Hippocampal formation (tissue), 2 donors: ENCODE measurements around the gene PRRT4.

ENCODE experiments used
- DNase-seq, 2 donors: peaks; one replicate each; lab custom pipeline; 2025; lab: John Stamatoyannopoulos, UW

PRRT4 gene

DNA sequence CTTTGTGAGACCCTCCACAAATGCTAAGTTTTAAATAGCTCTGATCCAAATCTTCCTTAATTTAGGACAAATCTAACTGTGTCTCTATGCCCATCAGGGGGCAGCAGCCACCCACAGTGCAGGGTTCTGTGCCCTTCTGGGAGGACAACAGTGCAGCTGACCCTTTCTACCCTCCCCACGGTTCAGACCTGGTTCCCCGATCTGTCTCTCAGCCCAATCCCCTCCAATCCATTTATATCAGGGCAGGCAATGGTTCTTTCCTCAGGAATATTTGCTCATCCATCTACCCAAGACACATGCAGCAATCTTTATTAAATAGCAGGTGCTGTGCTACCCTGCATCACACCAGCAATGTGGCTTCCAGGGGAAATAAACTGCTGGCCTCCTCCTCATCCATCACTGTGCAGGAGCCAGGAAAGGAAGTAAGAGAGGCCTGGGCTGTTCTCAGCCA is 13.8 kb downstream of the PRRT4 start:
- peak; percentile 46 to 48 for DNase-seq

DNA sequence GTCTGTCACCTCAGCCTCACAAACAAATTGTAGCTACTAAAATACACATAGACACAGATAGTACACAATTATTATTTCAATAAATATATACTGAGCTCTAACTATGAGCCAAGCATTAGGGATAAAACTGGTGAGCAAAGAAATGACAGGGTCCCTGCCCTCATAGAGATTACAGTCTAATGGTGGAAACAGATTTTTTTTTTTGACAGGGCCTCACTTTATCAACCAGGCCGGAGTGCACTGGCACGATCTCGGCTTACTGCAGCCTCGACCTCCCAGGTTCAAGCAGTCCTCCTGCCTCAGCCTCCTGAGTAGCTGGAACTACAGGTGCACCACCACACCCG is 17.1 kb downstream of the PRRT4 start:
- no peak for DNase-seq

DNA sequence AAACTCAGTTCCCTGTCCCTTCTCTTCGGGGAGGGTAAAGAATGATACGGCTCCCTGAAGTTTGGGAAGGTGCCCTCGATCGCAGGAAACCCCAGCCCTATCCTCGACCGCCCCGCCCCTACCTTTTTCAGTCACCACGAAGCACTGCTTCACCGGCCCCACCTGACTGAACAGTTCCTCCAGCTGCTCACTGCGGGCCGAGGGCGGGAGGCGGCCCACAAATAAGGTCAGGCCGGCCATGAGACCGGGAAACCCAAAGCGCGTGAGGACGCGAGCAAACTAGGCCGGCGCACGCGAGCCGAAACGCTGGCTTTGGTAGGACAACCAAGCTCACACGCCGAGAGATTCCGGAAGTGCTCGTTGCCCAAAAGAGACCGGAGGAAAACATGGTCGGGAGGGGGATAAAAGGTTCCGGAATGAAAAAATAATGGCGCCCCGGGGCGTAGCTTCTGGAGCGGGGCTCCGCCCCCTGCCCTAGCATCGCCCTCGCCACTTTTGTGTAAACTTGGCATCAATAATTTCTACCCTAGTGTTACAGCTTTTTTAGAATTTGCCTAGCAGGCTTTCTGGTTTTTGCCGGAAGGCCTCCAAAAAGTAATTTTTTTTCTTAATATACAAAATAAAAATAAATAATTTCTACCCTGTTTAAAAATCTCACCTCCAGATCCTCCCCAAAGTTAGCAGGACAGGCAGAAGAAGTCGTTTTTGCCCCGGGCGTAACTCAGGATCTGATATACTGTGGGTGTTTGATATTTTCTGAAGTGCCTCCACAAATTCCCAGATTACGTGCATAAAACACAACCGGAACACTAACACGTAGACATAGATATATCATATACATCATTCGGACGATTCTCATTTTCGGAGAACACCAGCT is 17.7 kb downstream of the PRRT4 start, which contains the start of gene RBM28:
TSS of gene RBM28 (minus strand) at position 355 of the 877 bp plus-strand sequence. CDS start at position 240, 115 bp downstream.
- DNase-seq: peak; percentile 80 to 81

DNA sequence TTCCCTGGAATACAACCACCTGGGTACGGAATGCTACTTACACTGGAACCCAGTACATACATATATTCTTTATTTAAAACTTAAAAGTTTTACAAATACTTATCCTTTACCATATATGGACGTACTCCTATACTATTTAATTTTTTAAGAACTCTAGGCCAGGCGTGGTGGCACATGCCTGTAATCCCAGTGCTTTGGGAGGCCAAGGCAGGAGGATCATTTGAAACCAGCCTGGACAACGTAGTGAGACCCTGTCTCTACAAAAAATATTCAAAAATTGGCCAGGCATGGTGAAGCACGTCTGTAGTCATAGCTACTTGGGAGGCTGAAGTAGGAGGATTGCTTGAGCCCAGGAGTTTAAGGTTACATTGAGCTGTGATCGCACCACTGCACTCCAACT is 19.8 kb downstream of the PRRT4 start:
- no peak for DNase-seq

DNA sequence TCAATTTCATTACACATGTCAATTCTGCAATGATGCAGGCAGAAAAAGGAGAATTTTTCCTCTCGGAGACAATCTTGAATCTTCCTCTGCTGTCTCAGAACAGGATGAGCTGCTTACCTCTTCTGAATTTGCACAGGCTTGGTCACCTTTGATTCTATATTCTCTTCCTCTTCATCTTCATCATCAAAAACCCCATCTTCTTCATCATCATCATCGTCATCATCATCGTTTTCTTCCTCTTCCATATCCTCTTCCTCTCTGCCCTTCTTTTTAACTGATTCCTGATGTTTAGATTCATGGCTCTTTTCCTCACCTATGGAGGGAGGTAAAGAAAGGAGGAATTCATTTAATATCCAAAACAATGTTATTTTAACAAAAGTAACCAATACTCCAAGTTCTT is 25.8 kb downstream of the PRRT4 start:
- DNase-seq: no peak

DNA sequence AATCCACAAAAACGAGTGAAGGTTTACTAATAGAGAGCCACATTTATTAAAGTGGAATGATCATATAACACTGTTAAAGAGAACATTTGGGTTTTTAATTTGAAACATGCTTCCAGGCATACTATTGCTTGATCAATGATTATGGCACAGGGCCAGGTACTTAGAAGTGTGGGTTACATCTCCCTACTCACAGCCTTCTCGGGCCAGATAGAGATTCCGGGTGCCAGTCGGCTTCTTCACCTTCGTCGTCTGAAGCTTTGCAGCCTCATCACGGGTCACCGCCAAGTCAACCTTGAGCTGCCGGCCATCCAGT is 37.2 kb downstream of the PRRT4 start:
- no peak for DNase-seq

DNA sequence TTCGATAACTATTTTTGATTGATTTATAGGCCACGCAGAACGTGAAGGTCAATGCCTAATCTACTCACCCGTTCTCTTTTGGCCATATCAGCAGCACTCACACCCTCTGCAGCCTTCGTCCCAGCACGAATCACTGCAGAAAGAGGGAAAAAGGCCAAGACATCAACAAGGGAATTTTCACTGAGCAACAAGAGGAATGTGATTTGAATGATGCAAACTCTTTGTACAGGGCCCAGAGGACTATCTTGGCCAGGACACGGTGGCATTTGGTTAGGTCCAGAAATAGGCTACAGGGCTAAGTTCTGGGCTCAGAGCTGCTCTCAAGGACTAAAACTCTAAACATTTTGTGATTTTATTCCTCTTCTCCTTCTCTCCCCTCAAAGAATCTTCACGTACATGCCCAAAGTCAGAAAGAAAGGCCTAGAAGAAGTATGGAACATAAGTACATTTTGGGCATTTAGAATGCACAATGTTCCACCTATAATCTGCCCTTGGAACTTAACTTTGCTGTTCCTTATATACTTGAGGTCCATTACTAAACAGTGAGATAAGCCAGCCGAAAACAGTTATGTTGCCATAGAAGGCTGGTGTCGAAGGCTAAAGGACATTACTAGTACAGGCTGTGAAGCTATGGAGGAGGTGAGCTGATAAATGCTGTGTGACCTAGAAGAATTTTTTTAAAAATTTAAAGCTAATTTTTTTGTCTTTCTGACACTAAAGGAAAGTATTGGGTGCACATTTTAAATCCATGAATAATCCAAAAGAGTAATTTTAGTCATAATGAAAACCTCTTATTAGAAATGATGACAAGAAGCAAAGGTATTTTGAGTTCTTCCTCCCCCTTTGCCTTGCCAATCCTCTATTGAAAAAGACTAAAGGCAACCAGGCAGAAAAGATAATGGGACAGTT is 37.8 kb downstream of the PRRT4 start:
- DNase-seq: no peak

DNA sequence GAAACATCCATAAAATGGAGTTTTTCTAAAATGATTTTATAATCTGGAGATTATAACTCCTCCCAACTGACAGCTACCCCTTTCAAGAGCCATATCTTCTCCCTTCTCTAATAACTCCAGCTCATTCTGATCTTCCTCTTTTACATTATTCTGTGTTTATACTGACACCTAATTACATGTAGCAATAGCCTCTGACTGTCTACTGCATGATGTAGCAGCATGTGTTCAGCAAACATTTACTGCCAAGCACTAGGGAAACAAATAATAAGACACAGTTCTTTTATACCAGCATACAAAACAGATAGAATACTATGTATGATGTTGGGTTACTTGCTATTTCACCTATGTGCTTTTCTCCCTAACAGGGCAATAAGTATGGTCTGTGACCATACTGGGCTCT is 38.5 kb downstream of the PRRT4 start:
- no peak for DNase-seq

DNA sequence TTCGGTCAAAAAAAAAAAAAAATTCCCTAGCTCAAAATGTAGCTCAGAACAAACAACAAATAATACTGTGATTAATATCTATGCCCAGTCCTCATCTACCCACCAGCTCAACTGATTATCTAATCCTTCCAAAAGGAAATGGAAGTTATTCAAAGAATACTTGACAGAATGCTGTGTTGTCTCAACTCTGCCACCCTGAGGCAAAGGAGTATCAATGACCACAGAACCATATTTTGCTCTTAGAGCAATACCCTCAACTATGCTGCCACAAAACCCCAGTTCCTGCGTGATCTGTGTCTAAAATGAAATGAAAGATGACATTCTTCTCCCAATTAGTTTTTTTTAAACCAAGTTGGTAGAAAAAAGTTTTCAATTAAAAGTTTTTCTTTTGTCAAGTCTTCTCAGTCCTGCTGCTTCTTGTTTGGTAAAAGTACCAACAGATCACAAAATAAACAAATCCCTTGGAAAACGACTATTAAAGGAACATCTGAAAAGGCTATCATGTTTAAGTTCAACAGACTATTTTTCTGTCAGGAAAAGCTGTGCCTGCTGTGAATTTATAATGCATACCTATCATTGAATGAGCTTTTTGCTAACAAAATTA is 39.3 kb downstream of the PRRT4 start:
- peak in 1 of 2 donors; percentile 32 for DNase-seq

DNA sequence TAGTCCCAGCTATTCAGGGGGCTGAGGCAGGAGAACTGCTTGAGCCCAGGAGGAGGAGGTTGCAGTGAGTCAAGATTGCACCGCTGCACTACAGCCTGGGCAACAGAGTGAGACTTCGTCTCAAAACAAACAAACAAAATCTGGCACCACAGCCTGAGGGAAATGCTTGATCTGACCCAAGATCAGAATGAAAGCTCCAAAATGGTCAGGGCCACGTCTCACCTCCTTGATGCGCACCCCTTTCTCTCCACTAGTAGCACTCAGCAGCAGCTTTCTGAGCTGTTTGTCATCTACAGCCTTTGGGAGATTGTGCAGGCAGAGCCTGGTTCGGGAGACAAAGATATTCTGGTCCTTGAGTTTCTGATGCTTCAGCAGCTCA is 40.5 kb downstream of the PRRT4 start:
- DNase-seq: no peak

DNA sequence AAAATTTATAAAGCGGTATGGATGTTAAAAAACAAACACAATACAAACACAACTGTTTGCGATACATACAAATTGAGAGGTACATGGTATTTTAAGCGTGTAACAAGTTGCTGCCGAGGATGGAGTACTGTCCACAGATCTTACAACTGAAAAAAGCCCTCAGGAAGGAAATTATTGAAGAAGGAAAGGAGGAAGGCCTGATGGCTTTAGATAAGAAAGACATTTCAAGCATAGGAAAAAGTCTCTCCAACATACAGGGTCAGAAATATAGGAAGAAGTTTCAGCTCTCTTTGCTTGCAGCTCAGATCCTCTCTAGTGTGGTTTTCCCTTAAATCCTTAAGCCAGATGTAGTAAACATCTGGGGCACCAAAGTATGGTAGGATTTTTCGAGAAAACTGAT is 42.8 kb downstream of the PRRT4 start:
- no peak for DNase-seq

DNA sequence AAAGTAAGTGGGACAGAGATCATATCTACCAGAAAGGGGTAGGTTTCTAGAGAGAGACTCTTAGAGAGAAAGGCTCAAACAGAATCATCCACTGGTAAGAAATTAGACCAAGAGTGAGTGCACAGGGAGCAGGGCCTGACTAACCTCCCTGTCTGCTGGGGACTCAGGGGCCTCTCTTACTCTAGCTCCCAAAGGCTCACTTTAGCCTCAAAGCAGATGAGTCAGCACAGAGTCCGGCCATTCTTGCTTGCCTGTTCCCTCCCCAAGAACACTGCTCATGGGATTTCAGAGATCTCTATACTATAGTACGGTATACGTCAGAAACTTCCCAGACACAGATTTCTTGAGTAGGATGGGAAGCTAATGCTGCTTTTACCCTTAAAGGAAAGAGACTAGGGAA is 50.5 kb downstream of the PRRT4 start:
- DNase-seq: no peak

DNA sequence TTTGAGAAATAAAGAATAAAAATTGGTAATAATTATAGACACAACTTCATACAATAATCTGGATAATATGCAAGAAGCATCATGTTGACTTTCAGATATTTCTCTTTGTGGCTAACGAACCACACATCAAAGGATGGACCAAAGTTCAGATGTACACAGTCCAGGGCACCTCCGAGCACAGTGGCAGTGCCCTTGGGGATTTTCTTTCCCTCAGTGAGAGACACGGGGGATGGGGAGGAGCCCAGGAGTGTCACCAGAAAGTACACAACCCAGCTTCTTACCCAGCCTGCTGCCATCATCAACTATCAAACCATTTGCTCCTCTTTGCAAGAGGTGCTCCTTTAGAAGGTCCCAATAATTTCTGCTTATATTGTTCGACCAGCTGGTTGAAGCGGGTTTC is 51.0 kb downstream of the PRRT4 start:
- no peak for DNase-seq

DNA sequence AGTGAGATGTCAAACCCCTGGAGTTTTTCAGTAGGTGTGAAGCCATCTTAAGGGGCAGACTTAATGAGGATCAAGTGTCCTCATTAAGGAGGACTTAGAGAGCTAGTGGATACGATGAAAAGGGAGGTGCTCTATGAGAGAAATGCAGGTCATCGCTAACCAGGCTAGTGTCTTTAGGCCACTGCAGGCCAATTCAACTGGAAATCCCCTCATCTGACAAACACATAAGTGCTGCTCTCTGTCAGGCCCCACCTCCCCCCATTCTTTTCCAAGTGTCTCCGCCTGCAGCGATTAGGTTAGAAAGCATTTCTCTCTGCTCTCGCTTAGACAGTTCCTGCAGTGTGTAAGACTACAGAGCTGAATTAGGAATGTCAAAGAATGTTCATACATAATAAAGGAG is 51.5 kb downstream of the PRRT4 start:
- DNase-seq: no peak

DNA sequence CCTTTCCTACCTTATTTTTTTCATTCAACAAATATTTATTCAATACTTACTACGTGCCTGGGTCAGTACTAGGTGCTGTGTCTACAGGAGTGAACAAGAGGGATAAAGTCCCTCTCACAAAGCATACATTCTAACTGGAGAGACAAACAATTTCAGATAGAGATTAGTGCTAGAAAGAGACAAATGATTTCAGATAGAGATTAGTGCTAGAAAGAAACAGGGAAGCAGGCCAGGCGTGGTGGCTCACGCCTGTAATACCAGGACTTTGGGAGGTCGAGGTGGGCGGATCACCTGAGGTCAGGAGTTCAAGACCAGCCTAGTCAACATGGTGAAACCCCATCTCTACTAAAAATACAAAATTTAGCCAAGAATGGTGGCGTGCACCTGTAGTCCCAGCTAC is 52.4 kb downstream of the PRRT4 start:
- DNase-seq: no peak

DNA sequence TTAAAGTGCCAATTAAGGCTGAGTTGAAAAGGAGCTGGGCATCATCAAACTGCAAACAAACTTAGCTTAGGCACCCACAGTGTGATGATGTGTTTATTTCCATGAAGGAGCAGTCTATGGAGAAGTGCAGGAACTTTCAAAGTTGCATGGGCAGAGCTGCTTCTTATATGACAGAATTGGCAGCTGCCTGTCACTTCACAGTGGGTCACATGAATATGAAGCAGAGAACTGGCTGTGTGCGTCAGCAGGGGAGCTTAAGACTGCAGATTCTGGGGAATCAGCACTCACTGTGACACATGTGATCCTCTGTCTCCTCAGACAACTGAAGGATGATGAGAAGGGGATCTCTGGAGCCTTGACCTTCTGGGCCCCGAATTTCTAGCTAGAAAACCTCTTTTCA is 54.4 kb downstream of the PRRT4 start:
- DNase-seq: no peak

DNA sequence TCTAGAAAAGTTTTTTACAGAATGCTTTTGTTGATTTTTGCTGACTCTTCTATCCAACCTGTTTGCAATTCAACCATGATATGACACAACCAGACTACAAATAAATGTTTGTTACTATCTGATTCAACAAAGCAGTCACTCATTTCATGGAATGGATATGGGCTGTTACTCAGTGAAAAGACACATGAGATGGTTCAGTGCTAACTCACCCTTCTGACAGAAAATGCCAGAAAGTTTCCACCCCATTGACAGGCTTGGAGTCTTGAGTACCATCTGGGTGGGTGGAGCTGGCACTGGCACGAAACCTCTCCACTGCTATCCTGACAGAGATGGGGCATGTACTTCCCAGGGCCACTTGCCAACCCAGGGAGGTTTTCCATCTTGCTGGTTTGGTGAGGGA is 57.3 kb downstream of the PRRT4 start:
- no peak for DNase-seq

DNA sequence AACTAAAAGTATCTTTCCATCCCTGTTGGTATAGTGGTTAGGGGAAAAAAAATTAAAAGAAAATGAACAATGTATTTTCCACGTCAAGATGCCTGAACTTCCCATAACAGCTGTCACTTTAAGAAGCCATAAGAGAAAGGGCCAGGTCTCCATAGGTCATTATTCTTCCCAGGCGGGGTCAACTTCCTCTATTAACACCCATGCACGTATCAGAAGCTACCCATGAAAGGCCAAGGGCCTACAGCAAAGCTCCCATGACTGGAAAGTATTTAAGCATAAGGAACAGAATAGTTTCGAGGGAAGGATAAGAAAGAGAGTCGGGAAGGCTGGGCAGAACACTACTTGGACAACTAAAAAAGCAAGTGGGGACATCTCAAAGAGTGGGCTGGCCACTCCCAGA is 57.8 kb downstream of the PRRT4 start:
- no peak for DNase-seq

DNA sequence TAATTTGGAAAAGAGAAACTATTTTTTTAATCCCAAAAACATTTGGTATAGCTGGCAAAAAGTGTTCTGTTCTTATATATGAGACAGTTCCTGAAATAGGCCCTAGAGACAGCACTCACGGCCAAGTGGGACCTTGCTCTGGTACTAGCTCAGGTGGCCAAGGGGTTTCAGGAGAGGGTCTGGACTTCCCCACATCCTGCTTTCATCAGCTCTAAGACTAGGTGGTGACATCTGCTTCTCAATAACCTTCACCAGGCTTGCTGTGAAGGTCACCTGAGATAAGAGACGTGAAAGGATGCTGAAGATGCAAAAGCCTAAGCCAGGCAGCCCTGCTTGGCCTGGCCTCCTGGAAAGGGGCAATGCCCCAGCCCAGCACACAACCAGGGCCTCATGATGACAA is 58.4 kb downstream of the PRRT4 start:
- no peak for DNase-seq

DNA sequence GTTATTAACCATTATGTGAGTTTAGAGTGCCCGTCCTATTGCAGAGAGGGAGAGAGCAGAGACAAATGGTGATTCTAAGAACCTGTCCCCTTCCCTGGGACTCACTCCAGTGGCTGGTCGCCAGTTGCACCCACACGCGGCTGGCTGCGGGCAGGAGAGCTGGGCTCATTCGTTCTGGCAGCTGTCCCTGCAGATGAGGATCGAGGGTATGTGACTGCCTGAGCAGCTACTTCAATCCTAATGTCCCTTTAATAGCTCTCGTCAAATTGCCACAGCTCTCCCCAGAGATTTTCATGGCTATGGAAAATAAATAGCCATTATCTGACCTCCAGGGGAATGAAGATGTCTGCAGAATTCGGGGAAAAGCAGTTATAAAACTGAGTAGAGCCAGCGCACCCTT is 59.4 kb downstream of the PRRT4 start:
- no peak for DNase-seq
